Activated CD4-positive, alpha-beta T cell treated with anti-CD3 and anti-CD28 coated beads, Interleukin-2, amount 50 U/mL, for 1 hour (primary cell): ENCODE measurements around the gene PARD3B.

Experiments used
- DNase-seq: peaks from one replicate; pipeline ENCODE4 v3.0.0-alpha.2; 2020

Gene PARD3B

GRCh38 chr2:204853905-204854304, 308.6 kb downstream of the PARD3B start:
- DNase-seq, result no peak

DNA sequence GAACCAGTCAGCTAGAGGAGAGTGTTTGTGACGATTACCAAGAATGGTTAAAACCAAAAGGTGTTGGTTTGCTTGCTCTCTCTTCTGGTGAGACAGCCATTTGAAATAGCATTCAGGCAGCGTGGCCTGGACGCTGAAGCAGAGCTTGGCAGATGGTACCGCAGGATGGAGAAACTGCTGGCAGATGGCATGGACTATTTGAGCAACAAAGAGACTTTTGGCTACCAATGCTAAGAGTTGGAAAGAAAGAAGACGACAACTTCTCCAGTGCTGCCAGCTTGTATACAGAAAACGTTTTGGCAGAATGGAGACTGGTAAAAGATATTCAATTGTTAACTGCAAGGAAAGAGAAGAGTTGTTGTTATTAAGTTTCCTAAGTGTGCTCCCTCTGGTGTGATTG, 315.0 kb downstream of the PARD3B start:
- DNase-seq, result no peak

DNA sequence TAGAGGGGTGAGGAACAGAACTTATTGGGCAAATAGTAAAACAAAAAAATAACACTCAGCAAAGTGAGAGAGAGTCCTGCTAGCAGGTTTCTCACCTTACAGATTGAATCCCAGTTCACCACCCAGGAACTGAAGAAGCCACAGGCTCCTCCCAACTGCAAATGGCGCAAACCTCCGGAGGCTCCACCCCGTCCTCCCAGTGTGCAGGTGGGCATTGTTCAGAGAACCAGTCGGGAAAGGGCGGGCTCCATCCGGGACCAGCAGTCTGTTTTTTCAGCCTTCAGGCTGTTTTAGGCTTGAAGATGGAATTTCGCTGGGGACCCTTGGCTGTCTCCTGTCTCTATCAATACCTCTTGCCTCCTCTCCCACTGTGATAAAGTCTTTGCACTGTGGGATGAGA, 317.5 kb downstream of the PARD3B start:
- DNase-seq, result no peak

- no peak for DNase-seq
Measured at GRCh38 chr2:204863336-204863735, 318.1 kb downstream of the PARD3B start.

DNA sequence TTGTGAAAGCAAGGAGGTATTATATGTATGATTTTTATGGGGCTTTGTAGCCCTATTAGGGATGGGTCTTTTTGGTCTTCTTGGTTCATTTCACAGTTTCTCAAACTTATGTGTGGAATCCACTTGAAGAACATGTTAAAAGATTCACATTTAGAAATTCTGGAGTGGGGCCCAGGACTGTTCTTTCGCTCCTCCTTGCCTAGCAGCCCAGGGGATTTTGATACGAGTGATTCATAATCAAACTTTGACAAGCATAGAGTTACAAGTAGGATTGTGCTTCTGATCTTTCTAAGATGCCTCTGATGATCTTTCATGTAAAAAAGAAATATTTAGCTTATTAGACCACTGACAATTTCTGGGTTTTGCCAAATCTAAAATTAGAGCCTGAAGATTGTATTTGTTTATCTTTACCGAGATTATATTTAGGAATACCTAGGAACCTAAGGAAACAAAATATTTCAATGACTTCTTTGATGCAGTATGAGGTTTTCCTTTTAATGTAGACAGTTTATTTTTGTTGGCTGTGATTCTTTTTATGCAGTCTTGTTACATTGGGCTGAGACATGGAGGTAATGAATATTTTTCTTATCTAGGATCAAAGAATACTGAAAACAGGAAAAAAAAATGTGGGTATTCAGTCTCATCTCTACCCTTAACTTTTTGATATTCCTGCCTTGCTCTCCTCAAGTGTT, 324.0 kb downstream of the PARD3B start:
- DNase-seq, result no peak

- no peak for DNase-seq
Measured at GRCh38 chr2:204870053-204870452, 324.8 kb downstream of the PARD3B start.

DNA sequence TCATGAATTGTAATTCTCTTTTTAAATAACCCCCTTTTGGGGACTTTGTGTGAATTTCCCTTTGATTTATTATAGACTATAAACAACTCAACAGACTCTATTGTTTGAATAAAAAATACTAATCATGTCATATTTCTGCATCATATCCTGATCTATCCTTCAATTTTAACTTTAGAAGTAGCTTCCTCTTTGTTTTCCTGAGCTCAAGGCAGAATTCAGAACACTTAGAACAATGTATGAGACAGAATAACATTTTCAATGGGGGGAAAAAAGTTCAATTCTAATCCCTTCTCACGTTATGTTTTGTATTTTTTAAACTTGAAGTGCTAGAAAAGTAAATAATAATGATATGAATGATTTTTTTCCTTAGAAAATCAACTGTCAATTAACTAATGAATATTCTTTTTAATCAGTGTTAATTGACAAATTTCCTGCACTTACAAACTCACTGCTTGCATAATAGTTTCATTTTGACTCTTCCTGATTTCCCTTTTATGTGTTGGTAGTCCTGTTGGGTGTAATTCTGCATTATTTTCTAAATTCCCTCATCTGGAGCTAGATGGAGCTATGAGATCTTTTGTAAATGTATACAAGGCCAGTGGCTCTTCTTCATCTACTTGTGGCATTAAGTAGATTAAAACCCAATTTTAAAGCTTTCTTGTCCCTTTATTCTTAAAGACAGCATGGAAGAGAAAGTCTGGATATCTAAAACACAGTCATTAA, 326.1 kb downstream of the PARD3B start:
- no peak for DNase-seq

- no peak for DNase-seq
Measured at GRCh38 chr2:204876311-204876710, 331.0 kb downstream of the PARD3B start.

- no peak for DNase-seq
Measured at GRCh38 chr2:204877691-204878090, 332.4 kb downstream of the PARD3B start.

DNA sequence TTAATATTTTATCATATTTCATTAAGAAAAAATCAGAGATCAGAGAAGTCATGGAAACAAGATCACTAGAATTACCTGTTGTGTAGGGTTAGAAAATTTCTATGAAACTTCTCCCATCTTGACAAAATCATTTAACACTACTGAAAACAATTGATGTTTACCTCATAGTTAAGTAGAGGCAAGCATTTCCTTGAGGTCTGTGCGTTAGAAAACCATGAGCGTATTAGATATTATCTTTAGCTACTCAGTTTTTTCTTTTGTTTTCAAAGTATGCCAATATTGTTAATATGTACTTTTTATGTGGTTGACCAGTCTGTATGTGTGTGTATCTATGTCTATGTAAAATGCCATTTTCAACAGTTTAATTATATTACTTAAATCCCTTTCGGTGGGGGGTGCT, 335.7 kb downstream of the PARD3B start:
- DNase-seq, result no peak

DNA sequence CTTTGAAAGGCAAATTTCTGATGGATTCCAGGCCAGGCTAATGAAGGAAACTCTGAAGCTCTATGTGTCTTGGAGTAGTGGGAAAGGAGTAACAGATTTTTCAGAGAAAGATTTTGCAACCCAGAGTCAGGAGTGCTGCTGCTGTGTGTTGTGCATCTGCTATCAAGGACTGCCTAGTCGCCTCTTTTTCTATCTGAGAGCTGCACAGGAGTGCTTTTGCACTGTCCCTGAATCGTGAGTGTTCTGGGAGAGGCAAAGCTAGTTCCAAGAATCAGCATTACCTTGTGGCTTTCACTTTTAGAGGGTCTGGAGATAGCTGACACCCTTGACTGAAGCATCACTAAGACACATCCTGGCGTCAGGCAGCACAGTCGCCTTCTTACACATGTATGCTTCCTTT, 336.4 kb downstream of the PARD3B start:
- no peak for DNase-seq

GRCh38 chr2:204885747-204886146, 340.5 kb downstream of the PARD3B start:
- DNase-seq, result no peak

- DNase-seq, result no peak
Measured at GRCh38 chr2:204886713-204887112, 341.4 kb downstream of the PARD3B start.

DNA sequence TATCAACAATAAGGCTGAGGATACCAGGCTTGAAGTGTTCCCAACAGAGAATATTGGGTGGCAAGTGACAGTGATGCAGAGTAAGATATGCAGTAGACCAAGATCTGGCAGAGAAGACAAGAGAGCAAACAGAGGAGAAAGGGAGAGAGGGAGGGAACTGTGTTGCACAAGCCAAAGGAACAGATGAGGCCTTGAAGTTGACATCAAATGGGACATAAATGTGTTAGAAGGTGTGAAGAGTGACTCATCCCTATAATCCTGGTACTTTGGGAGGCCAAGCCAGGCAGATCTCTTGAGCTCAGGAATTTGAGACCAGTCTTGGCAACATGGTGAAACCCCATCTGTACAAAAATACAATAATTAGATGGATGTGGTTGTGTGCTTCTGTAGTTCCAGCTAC, 342.9 kb downstream of the PARD3B start:
- DNase-seq, result no peak

GRCh38 chr2:204890680-204891079, 345.4 kb downstream of the PARD3B start:
- DNase-seq, result no peak

GRCh38 chr2:204891739-204892138, 346.5 kb downstream of the PARD3B start:
- no peak for DNase-seq

GRCh38 chr2:204892506-204893255, 347.4 kb downstream of the PARD3B start:
- DNase-seq, result no peak

DNA sequence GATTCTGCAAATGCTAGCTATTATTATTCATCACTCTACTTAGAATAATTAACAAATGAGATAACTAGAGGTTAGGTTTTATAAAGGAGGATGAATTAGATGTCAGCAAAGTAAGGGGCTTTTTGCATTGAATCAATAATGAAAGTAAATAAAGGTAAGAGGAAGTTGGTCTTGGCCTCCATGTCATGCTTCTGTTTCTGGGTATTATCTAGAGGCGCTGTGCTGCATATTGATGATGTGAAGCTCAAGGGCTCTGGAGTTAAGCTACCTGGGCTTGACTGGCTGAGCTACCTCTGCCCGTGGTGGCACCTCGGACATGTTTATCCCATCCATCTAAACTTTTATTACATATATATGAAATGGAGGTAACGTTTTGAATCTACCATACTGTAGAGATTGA, 350.9 kb downstream of the PARD3B start:
- DNase-seq, result no peak

- DNase-seq, result no peak
Measured at GRCh38 chr2:204897561-204897960, 352.3 kb downstream of the PARD3B start.

- DNase-seq, result no peak
Measured at GRCh38 chr2:204898928-204899640, 353.8 kb downstream of the PARD3B start.

GRCh38 chr2:204899983-204900382, 354.7 kb downstream of the PARD3B start:
- DNase-seq, result no peak

- DNase-seq, result no peak
Measured at GRCh38 chr2:204900487-204900886, 355.2 kb downstream of the PARD3B start.

- no peak for DNase-seq
Measured at GRCh38 chr2:204900910-204901309, 355.6 kb downstream of the PARD3B start.
